DND-41 (cell line): ENCODE measurements around the gene SLAMF8.

Source experiments
- CTCF ChIP-seq: IDR thresholded peaks from 2 replicates; pipeline ENCODE4 v1.5.1; 2012; ENCODE audit warnings: borderline replicate concordance, low read length, moderate library complexity, mild to moderate bottlenecking; ENCODE audit not compliant: poor library complexity, severe bottlenecking; ENCODE audit errors: extremely low read depth
- EZH2 ChIP-seq: IDR thresholded peaks from 3 replicates; pipeline ENCODE4 v1.6.1; 2012; ENCODE audit warnings: borderline replicate concordance, low read depth, mild to moderate bottlenecking, moderate library complexity, low read length, inconsistent platforms; ENCODE audit not compliant: severe bottlenecking

GRCh38 chr1:159779403-159779851 lies 47.2 kb upstream of the SLAMF8 start:
- TF ChIP-seq CTCF (no peak), EZH2 (no peak)
